ENCODE measurements around the gene CHRNA1.

DNA sequence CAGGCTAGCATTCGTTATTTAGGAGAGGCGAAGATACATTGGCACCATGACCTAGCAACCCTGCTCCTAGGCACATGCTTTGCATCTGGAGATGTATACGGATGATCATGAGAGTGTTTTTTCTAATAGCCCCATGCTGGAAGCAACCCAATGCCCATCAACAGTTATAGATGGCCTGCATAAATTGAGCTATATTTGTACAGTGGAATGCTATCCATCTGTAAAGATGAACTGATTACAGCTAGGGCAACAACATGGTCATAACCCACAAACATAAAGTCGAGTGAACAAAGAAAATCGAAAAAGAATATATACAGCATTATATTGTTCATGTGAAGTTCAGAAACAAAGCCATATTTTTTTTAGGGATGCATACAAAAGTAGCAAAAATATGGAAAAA lies 20.6 kb upstream of the CHRNA1 start:
- TF ChIP-seq, protein P1, sequence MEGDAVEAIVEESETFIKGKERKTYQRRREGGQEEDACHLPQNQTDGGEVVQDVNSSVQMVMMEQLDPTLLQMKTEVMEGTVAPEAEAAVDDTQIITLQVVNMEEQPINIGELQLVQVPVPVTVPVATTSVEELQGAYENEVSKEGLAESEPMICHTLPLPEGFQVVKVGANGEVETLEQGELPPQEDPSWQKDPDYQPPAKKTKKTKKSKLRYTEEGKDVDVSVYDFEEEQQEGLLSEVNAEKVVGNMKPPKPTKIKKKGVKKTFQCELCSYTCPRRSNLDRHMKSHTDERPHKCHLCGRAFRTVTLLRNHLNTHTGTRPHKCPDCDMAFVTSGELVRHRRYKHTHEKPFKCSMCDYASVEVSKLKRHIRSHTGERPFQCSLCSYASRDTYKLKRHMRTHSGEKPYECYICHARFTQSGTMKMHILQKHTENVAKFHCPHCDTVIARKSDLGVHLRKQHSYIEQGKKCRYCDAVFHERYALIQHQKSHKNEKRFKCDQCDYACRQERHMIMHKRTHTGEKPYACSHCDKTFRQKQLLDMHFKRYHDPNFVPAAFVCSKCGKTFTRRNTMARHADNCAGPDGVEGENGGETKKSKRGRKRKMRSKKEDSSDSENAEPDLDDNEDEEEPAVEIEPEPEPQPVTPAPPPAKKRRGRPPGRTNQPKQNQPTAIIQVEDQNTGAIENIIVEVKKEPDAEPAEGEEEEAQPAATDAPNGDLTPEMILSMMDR (IDR thresholded peaks at IDR 0.05; ENCODE audit: low read depth, low read length, missing input control) = no peak
- TF ChIP-seq RXRA (IDR thresholded peaks at IDR 0.05) = no peak
- TF ChIP-seq GABPA (IDR thresholded peaks at IDR 0.05 in 1 of 2, conservative IDR thresholded peaks at IDR 0.05 in 1 of 2) = no peak
